Measurements from ENCODE around the gene TCAF1.

Gene TCAF1

DNA sequence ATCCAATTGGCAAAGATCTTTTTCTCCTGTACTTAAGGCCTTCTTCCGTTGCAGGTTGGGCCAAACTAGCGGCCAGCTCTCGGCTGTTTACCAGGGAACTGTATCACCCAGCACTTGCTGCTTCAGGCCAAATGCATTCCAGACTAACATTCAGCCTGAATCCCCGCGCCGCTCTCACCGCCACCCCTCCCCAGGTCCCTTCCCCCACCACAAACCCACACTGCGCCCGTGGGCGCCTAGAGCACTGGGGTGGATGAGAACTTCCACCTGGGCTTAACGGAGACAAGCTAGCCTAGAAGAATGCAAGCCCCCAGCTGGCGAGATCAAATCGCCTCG is 676 bp downstream of the TCAF1 start:
- peak overlapping the region; percentile 94 for H3K4me3 ChIP-seq (ENCODE audit: low read length)
- DNase-seq (ENCODE audit: low read depth): peak; percentile 54
- TF ChIP-seq CTCF (conservative IDR thresholded peaks at IDR 0.05; ENCODE audit: low read length): no peak

- peak overlapping the region; percentile 94 for H3K4me3 ChIP-seq (ENCODE audit: low read length)
- no peak for DNase-seq (ENCODE audit: low read depth)
- no peak for TF ChIP-seq CTCF (conservative IDR thresholded peaks at IDR 0.05; ENCODE audit: low read length)
Observed at GRCh38 chr7:143900230-143900766, 1.7 kb downstream of the TCAF1 start.

DNA sequence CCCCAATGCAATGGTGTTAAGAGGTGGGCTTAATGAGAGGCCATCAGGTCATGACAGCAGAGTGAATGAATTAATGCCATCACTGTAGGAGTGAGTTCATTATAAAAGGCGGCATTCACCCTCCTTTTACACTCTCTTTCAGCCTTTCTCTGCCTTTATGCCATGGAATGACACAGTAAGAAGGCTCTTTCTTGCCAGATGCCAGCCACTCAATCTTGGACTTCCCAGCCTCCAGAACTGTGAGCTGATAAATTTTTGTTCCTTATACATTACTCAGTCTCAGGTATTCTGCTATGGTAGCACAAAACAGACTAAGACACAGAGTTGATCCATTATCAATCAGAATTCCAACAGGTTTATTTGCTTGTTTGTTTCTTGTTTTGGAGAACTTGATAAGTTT is 3.2 kb downstream of the TCAF1 start:
- no peak for TF ChIP-seq CTCF (conservative IDR thresholded peaks at IDR 0.05; ENCODE audit: low read length)

GRCh38 chr7:143896667-143897066 is 5.3 kb downstream of the TCAF1 start:
- no peak overlapping the region for H3K4me3 ChIP-seq (ENCODE audit: low read length)
- DNase-seq (ENCODE audit: low read depth): no peak
- no peak for TF ChIP-seq CTCF (conservative IDR thresholded peaks at IDR 0.05; ENCODE audit: low read length)

More for the DNA sequence above, 3.2 kb downstream of the TCAF1 start:
- DNase-seq (ENCODE audit: low read depth): no peak
- no peak overlapping the region for H3K4me3 ChIP-seq (ENCODE audit: low read length)

DNA sequence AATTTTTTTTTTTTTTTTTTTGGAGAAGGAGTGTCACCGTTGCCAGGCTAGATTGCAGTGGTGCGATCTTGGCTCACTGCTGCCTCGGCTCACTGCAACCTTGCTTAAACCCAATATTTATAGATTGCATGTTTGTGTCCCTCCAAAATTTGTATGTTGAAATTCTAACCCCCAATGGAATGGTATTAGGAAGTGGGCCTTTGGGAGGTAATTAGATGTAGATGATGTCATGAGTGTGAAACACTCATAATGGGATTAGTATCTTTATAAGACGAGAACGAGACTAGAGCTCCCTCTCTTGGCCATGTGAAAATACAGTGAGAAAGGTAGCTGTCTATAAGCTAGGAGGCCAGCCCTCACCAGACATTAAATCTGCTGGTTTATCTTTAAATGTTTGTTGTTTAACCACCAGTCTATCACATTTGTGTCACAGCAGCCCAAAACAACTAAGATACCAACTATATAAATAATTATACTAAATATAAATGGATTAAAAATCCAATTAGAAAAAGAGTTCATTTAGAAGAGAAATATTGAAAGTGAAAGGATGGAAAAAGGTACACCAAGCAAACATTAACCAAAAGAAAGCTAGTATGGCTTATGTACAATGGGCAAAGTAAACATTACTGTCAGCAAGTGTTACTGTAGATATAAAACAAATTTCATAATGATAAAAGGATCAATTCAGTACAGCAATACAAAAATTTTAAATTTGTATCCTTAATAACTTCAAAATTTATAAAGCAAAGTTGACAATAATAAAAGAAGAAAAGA is 9.3 kb downstream of the TCAF1 start:
- no peak overlapping the region for H3K4me3 ChIP-seq (ENCODE audit: low read length)
- no peak for DNase-seq (ENCODE audit: low read depth)
- peak; percentile 38 for TF ChIP-seq CTCF (conservative IDR thresholded peaks at IDR 0.05; ENCODE audit: low read length)

DNA sequence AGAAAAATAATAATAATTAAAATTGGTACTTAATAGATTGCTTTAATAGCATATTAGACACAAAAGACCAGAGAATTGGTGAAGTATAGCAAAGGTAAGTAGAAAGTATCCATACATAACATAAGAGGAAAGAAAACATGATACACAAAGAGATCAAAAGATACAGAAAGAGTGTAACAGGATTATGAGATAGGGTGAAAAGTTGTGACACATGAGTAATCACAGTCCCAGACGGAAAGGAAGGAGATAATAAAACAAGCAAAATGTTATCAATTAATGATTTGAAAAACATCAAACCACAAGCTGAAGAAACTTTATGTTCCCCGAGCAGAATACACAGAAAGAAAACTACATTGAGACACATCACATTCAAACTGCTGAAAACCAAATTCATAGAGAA is 10.5 kb downstream of the TCAF1 start:
- TF ChIP-seq CTCF (conservative IDR thresholded peaks at IDR 0.05; ENCODE audit: low read length): no peak
- DNase-seq (ENCODE audit: low read depth): no peak
- no peak overlapping the region for H3K4me3 ChIP-seq (ENCODE audit: low read length)

GRCh38 chr7:143890558-143890957 is 11.4 kb downstream of the TCAF1 start:
- no peak overlapping the region for H3K4me3 ChIP-seq (ENCODE audit: low read length)
- TF ChIP-seq CTCF (conservative IDR thresholded peaks at IDR 0.05; ENCODE audit: low read length): no peak

More at GRCh38 chr7:143890558-143890957, 11.4 kb downstream of the TCAF1 start:
- no peak for DNase-seq (ENCODE audit: low read depth)

All from AG10803 (cell line).